Esophagus muscularis mucosa (tissue), 4 donors: ENCODE measurements around the gene CSH2. TPM values are rescaled to one million over a fixed set of nuclear protein-coding genes. Genes with fewer than 3 reads are reported as not detected.
"Not testable (repeated sequence)": the region's sequence is repeated elsewhere in the genome, so short reads cannot be mapped to it uniquely, and the experiment has no call there.

Source experiments
- DNase-seq: peaks from one replicate; pipeline ENCODE4 v3.0.0-alpha.2; 2017; ENCODE audit errors: extremely low spot score
- H3K27ac ChIP-seq, 4 donors: fragments of 200-600 bp; sonication (generic); replicated peaks in 1 of 4; 1 replicate in 3 of 4; 2 replicates in 1 of 4; pipeline ENCODE4 v1.5.1; 2016 to 2019; ENCODE audit warnings: mild to moderate bottlenecking in 1 of 4
- H3K27me3 ChIP-seq, 4 donors: fragments of 200-600 bp; sonication (generic); one replicate each; pipeline versions ENCODE4 v1.5.1 to v1.6.0; 2016 to 2019
- H3K36me3 ChIP-seq, 4 donors: fragments of 200-600 bp; sonication (generic); one replicate each; pipeline ENCODE4 v1.5.1; 2016 to 2019
- H3K4me1 ChIP-seq, 4 donors: fragments of 200-600 bp; sonication (generic); one replicate each; pipeline ENCODE4 v1.5.1; 2016 to 2019
- H3K4me3 ChIP-seq, 4 donors: fragments of 200-600 bp; sonication (generic); 1 replicate in 2 of 4; 2 replicates in 2 of 4; pipeline ENCODE4 v1.5.1; 2016 to 2019; ENCODE audit warnings: mild to moderate bottlenecking in 4 of 4, moderate library complexity in 1 of 4
- H3K9me3 ChIP-seq, 4 donors: fragments of 200-600 bp; sonication (generic); 1 replicate in 3 of 4; 2 replicates in 1 of 4; pipeline ENCODE4 v1.5.1; 2016 to 2019
- EP300 ChIP-seq: sonication (generic); formaldehyde crosslinking; IDR thresholded peaks from one replicate; pipeline ENCODE4 v1.6.1; 2017; ENCODE audit warnings: antibody characterized with exemption
- POLR2A ChIP-seq: fragments of 450-650 bp; IDR thresholded peaks from one replicate; pipeline ENCODE4 v1.6.1; 2017; ENCODE audit warnings: antibody characterized with exemption, moderate library complexity, mild to moderate bottlenecking, low read depth
- POLR2AphosphoS5 ChIP-seq, 2 donors: sonication (generic); formaldehyde crosslinking; IDR thresholded peaks; one replicate each; pipeline ENCODE4 v1.6.1; 2017; ENCODE audit warnings: antibody characterized with exemption in 2 of 2
- WGBS: methylation state at CpG from one replicate; pipeline ENCODE4 v1.1.5; 2018; 5-methylcytosine and 5-hydroxymethylcytosine counted together
- intact Hi-C: fragments of 100-400 bp; cut with DNase I; formaldehyde crosslinking; loops from one replicate; pipeline ENCODE4 v1.15.1; 2023
- total RNA-seq, 4 donors: library from RNA; depleted of rRNA; stranded (reverse); fragments of >200 nt; gene quantifications; one replicate each; pipeline versions ENCODE4 v1.1.0 to v1.2.1, GENCODE V29; 2016
- TF ChIP-seq, protein P1 (sequence below), 3 experiments: fragments of 200-600 bp in 2 of 3; fragments of 450-650 bp in 1 of 3; sonication (generic) in 2 of 3; IDR thresholded peaks; one replicate each; pipeline ENCODE4 v1.5.1; 2017 to 2019; ENCODE audit warnings: antibody characterized with exemption in 3 of 3, mild to moderate bottlenecking in 2 of 3, moderate library complexity in 1 of 3

Gene CSH2
- total RNA-seq, 4 donors from 2014 or later, result not detected

GRCh38 chr17:63917646-63918045, 44.2 kb upstream of the CSH2 start:
- Histone ChIP-seq H3K36me3 (no peaks in the 10 kb centered on the region), H3K4me1 (peaks cover 0 to 7% (median 3%) of the 10 kb centered on the region in 4 donors), H3K27ac (no peak overlapping the region), H3K27me3 (peaks cover 0 to 13% (median 0%) of the 10 kb centered on the region in 4 donors), H3K9me3 (no peaks in the 10 kb centered on the region), H3K4me3 (no peak overlapping the region)
- TF ChIP-seq EP300 (no peak), POLR2AphosphoS5 (IDR thresholded peaks at IDR 0.05) (no peak), POLR2A (no peak)
- TF ChIP-seq, protein P1, sequence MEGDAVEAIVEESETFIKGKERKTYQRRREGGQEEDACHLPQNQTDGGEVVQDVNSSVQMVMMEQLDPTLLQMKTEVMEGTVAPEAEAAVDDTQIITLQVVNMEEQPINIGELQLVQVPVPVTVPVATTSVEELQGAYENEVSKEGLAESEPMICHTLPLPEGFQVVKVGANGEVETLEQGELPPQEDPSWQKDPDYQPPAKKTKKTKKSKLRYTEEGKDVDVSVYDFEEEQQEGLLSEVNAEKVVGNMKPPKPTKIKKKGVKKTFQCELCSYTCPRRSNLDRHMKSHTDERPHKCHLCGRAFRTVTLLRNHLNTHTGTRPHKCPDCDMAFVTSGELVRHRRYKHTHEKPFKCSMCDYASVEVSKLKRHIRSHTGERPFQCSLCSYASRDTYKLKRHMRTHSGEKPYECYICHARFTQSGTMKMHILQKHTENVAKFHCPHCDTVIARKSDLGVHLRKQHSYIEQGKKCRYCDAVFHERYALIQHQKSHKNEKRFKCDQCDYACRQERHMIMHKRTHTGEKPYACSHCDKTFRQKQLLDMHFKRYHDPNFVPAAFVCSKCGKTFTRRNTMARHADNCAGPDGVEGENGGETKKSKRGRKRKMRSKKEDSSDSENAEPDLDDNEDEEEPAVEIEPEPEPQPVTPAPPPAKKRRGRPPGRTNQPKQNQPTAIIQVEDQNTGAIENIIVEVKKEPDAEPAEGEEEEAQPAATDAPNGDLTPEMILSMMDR (IDR thresholded peaks at IDR 0.05), result no peak
- 80% methylated on average over 9 of the region's 13 CpGs for WGBS
- no peak for DNase-seq
- intact Hi-C loops, result loop anchor here (10.0 kb wide), 2 partner anchors 217 to 367 kb away; partner anchors contain the start of gene ERN1

GRCh38 chr17:63917206-63917605, 43.7 kb upstream of the CSH2 start:
- DNase-seq, result not testable (repeated sequence)
- WGBS, result 89% methylated on average over 7 of the region's 11 CpGs

DNA sequence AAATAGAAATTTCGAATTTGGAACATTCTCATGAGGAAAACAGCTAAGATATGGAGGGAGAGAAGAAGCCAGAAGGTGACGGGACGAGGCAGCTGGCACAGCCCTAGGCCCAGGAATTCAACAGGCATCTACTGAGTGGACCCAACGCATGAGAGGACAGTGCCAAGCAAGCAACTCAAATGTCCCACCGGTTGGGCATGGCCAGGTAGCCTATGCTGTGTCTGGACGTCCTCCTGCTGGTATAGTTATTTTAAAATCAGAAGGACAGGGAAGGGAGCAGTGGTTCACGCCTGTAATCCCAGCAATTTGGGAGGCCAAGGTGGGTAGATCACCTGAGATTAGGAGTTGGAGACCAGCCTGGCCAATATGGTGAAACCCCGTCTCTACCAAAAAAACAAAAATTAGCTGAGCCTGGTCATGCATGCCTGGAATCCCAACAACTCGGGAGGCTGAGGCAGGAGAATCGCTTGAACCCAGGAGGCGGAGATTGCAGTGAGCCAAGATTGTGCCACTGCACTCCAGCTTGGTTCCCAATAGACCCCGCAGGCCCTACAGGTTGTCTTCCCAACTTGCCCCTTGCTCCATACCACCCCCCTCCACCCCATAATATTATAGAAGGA, 43.2 kb upstream of the CSH2 start:
- no peak for DNase-seq
- intact Hi-C loops, result loop anchor here (10.0 kb wide), 2 partner anchors 218 to 368 kb away; partner anchors contain the start of gene ERN1

More at GRCh38 chr17:63917206-63917605, 43.7 kb upstream of the CSH2 start:
- H3K27me3 ChIP-seq, result peaks cover 0 to 13% (median 0%) of the 10 kb centered on the region in 4 donors
- not testable (repeated sequence) for H3K36me3 ChIP-seq, H3K4me1 ChIP-seq, H3K9me3 ChIP-seq, H3K4me3 ChIP-seq, H3K27ac ChIP-seq
- intact Hi-C loops, result loop anchor here (10.0 kb wide), 2 partner anchors 218 to 368 kb away; partner anchors contain the start of gene ERN1

DNA sequence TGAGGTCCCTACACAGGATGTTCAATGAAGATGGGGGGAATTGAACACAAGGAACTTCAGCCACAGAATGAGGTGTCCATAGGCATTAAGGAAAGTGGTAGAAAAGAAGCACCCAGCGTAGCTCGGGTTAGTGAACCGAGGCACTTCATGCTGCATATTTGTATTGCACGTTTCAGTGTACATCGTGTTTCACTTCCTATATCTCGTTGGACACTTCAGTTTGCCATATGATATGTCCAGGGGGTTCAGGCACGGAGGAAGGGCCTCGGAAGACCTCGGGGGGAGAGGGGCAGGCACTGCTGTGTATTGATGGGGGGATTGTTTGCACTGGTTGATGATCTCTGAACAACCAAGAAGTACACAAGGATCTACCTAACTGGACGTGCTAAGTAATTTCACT, 42.3 kb upstream of the CSH2 start:
- H3K9me3 ChIP-seq, H3K36me3 ChIP-seq, DNase-seq, H3K27ac ChIP-seq, H3K4me3 ChIP-seq: not testable (repeated sequence)
- Histone ChIP-seq H3K27me3 (peaks cover 0 to 21% (median 0%) of the 10 kb centered on the region in 4 donors), H3K4me1 (peaks cover 0 to 12% (median 3%) of the 10 kb centered on the region in 4 donors)
- WGBS, result 81% methylated on average over 10 of the region's 10 CpGs
- intact Hi-C loops, result loop anchor here (10.0 kb wide), 2 partner anchors 219 to 369 kb away; partner anchors contain the start of gene ERN1

More for the DNA sequence above, 43.2 kb upstream of the CSH2 start:
- H3K27me3 ChIP-seq, result peaks cover 0 to 13% (median 0%) of the 10 kb centered on the region in 4 donors
- 91% methylated on average over 12 of the region's 12 CpGs for WGBS
- H3K4me1 ChIP-seq, result peaks cover 0 to 9% (median 3%) of the 10 kb centered on the region in 4 donors
- H3K9me3 ChIP-seq, result no peaks in the 10 kb centered on the region
- no peak overlapping the region for H3K27ac ChIP-seq
- H3K36me3 ChIP-seq, result no peaks in the 10 kb centered on the region
- TF ChIP-seq POLR2A (no peak), EP300 (no peak), POLR2AphosphoS5 (IDR thresholded peaks at IDR 0.05) (no peak)
- TF ChIP-seq, protein P1 (IDR thresholded peaks at IDR 0.05), result no peak
- no peak overlapping the region for H3K4me3 ChIP-seq

GRCh38 chr17:63914471-63914870, 41.0 kb upstream of the CSH2 start:
- Histone ChIP-seq H3K27ac (no peak overlapping the region), H3K9me3 (no peaks in the 10 kb centered on the region), H3K27me3 (peaks cover 0 to 26% (median 0%) of the 10 kb centered on the region in 4 donors), H3K4me3 (no peak overlapping the region), H3K4me1 (peaks cover 0 to 11% (median 3%) of the 10 kb centered on the region in 4 donors), H3K36me3 (no peaks in the 10 kb centered on the region)
- no peak for TF ChIP-seq POLR2AphosphoS5 (IDR thresholded peaks at IDR 0.05)
- TF ChIP-seq EP300, result no peak
- TF ChIP-seq, protein P1 (IDR thresholded peaks at IDR 0.05), result no peak
- no peak for TF ChIP-seq POLR2A
- 92% methylated on average over 2 of the region's 7 CpGs for WGBS
- DNase-seq, result no peak
- intact Hi-C loops, result loop anchor here (10.0 kb wide), 2 partner anchors 220 to 370 kb away; partner anchors contain the start of gene ERN1
